Thyroid gland (tissue), 4 donors: ENCODE results near the gene SHROOM1.

ENCODE experiments used
- CTCF ChIP-seq, 6 experiments: fragments of 200-600 bp in 3 of 6; fragments of 450-650 bp in 3 of 6; sonication (generic) in 3 of 6; IDR thresholded peaks; one replicate each; pipeline ENCODE4 v1.5.1; 2016 to 2019; ENCODE audit warnings: antibody characterized with exemption in 6 of 6, mild to moderate bottlenecking in 2 of 6, inconsistent platforms in 1 of 6, moderate library complexity in 1 of 6
- POLR2A ChIP-seq, 2 donors: fragments of 450-650 bp; IDR thresholded peaks; one replicate each; pipeline ENCODE4 v1.6.1; 2017; ENCODE audit warnings: antibody characterized with exemption in 2 of 2, mild to moderate bottlenecking in 2 of 2, moderate library complexity in 1 of 2

- no peak for TF ChIP-seq CTCF (IDR thresholded peaks at IDR 0.05)
- TF ChIP-seq POLR2A (IDR thresholded peaks at IDR 0.05), result no peak
Measured at GRCh38 chr5:132816554-132816953, 13.9 kb downstream of the SHROOM1 start.
